Measurements from ENCODE around the gene FAM53B.
"Not testable (repeated sequence)": the region's sequence is repeated elsewhere in the genome, so short reads cannot be mapped to it uniquely, and the experiment has no call there.

Gene FAM53B

GRCh38 chr10:124744102-124745050, at the start of gene FAM53B:
FAM53B (minus strand) TSS chr10:124744378; CDS start chr10:124706713, 37,665 bp downstream.
- TF ChIP-seq, protein P1, sequence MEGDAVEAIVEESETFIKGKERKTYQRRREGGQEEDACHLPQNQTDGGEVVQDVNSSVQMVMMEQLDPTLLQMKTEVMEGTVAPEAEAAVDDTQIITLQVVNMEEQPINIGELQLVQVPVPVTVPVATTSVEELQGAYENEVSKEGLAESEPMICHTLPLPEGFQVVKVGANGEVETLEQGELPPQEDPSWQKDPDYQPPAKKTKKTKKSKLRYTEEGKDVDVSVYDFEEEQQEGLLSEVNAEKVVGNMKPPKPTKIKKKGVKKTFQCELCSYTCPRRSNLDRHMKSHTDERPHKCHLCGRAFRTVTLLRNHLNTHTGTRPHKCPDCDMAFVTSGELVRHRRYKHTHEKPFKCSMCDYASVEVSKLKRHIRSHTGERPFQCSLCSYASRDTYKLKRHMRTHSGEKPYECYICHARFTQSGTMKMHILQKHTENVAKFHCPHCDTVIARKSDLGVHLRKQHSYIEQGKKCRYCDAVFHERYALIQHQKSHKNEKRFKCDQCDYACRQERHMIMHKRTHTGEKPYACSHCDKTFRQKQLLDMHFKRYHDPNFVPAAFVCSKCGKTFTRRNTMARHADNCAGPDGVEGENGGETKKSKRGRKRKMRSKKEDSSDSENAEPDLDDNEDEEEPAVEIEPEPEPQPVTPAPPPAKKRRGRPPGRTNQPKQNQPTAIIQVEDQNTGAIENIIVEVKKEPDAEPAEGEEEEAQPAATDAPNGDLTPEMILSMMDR (IDR thresholded peaks at IDR 0.05; ENCODE audit: extremely low read depth, insufficient read depth, missing control alignments): peak; percentile 27

GRCh38 chr10:124792998-124793352, 48.8 kb upstream of the FAM53B start:
- DNase-seq (ENCODE audit: low spot score): no peak
- in situ Hi-C loops (cut with MboI; ENCODE audit: low pct_unique_long_range_greater_than_20kb, low sequenced_read_pairs, unreplicated experiment): no loop called here
- TF ChIP-seq, protein P1 (IDR thresholded peaks at IDR 0.05; ENCODE audit: extremely low read depth, insufficient read depth, missing control alignments): no peak

More at GRCh38 chr10:124744102-124745050, at the start of gene FAM53B:
- peak; percentile 90 for DNase-seq (ENCODE audit: low spot score)
- in situ Hi-C loops (cut with MboI; ENCODE audit: low pct_unique_long_range_greater_than_20kb, low sequenced_read_pairs, unreplicated experiment): loop anchor here (10.0 kb wide), 1 partner anchor 200 kb away; no protein-coding TSS in a partner anchor

GRCh38 chr10:124791547-124792348, 47.6 kb upstream of the FAM53B start, which contains the start of gene EEF1AKMT2:
EEF1AKMT2 (minus strand) TSS chr10:124791887; CDS start chr10:124791833, 54 bp downstream.
- in situ Hi-C loops (cut with MboI; ENCODE audit: low pct_unique_long_range_greater_than_20kb, low sequenced_read_pairs, unreplicated experiment): no loop called here
- TF ChIP-seq, protein P1 (IDR thresholded peaks at IDR 0.05; ENCODE audit: extremely low read depth, insufficient read depth, missing control alignments): peak; percentile 10
- DNase-seq (ENCODE audit: low spot score): peak; percentile 93

GRCh38 chr10:124782900-124783299, 38.7 kb upstream of the FAM53B start:
- DNase-seq (ENCODE audit: low spot score); in situ Hi-C loops (cut with MboI; ENCODE audit: low pct_unique_long_range_greater_than_20kb, low sequenced_read_pairs, unreplicated experiment): not testable (repeated sequence)

DNA sequence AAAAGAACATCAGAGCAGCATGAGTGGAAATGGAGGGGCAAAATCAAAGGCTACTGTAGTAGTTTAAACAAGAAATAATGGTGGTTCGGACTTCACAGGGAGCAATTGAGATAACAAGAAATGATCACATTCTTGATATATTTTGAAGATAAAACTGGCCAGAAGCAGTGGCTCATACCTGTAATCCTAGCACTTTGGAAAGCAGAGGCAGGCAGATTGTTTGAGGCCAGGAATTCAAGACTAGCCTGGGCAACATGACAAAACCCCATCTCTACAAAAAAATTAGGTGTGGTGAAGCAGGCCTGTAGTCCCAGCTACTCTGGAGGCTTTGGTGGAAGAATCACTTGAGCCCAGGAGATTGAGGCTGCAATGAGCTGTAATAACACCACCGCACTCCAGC, 24.6 kb upstream of the FAM53B start:
- TF ChIP-seq, protein P1 (IDR thresholded peaks at IDR 0.05; ENCODE audit: extremely low read depth, insufficient read depth, missing control alignments): no peak
- in situ Hi-C loops (cut with MboI; ENCODE audit: low pct_unique_long_range_greater_than_20kb, low sequenced_read_pairs, unreplicated experiment): no loop called here
- DNase-seq (ENCODE audit: low spot score): no peak

DNA sequence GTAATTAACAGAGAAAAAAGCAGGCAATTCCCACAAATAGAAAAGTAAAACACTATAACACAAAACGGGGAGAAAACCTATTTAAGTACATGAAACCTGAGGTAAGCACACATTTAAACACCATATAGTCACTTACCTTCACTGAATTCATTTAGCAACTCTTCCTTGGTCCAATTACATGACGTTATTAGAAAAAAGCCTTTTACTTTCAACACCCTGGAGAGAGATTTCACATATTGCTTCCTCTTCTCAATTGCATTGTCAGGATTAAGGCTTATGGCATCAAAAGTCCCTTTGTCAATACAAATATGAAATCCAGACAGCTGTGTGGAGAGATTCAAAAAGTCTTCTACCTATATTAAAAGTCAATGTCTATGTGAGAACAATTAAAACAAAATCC, 21.1 kb upstream of the FAM53B start:
- in situ Hi-C loops (cut with MboI; ENCODE audit: low pct_unique_long_range_greater_than_20kb, low sequenced_read_pairs, unreplicated experiment): no loop called here
- TF ChIP-seq, protein P1 (IDR thresholded peaks at IDR 0.05; ENCODE audit: extremely low read depth, insufficient read depth, missing control alignments): no peak
- no peak for DNase-seq (ENCODE audit: low spot score)
